Thyroid gland (tissue), 4 donors: ENCODE data around the gene NT5DC1. TPM values are rescaled to one million over a fixed set of nuclear protein-coding genes. Genes with fewer than 3 reads are reported as not detected.
A peak's percentile ranks its signal among the peaks of the same experiment; 100 is the strongest.

Experiments used
- DNase-seq, 2 donors: peaks; one replicate each; pipeline ENCODE4 v3.0.0-alpha.2; 2019
- H3K27ac ChIP-seq, 3 donors: fragments of 200-600 bp; sonication (generic); 1 replicate in 2 of 3; 2 replicates in 1 of 3; pipeline ENCODE4 v1.5.1; 2016 to 2019; ENCODE audit warnings: mild to moderate bottlenecking in 1 of 3, moderate library complexity in 1 of 3
- H3K27me3 ChIP-seq: fragments of 200-600 bp; sonication (generic); one replicate; pipeline ENCODE4 v1.5.1; 2019
- H3K36me3 ChIP-seq, 2 donors: fragments of 200-600 bp; sonication (generic); one replicate each; pipeline ENCODE4 v1.5.1; 2016 to 2019
- H3K4me1 ChIP-seq, 2 donors: fragments of 200-600 bp; sonication (generic); one replicate each; pipeline ENCODE4 v1.5.1; 2017 to 2019
- H3K4me3 ChIP-seq, 3 donors: fragments of 200-600 bp; sonication (generic); replicated peaks in 1 of 3; 1 replicate in 2 of 3; 2 replicates in 1 of 3; pipeline ENCODE4 v1.5.1; 2016; ENCODE audit warnings: mild to moderate bottlenecking in 1 of 3
- H3K9me3 ChIP-seq: fragments of 200-600 bp; sonication (generic); one replicate; pipeline ENCODE4 v1.5.1; 2017
- CTCF ChIP-seq, 6 experiments: fragments of 200-600 bp in 3 of 6; fragments of 450-650 bp in 3 of 6; sonication (generic) in 3 of 6; IDR thresholded peaks; one replicate each; pipeline ENCODE4 v1.5.1; 2016 to 2019; ENCODE audit warnings: antibody characterized with exemption in 6 of 6, mild to moderate bottlenecking in 2 of 6, inconsistent platforms in 1 of 6, moderate library complexity in 1 of 6
- POLR2A ChIP-seq, 2 donors: fragments of 450-650 bp; IDR thresholded peaks; one replicate each; pipeline ENCODE4 v1.6.1; 2017; ENCODE audit warnings: antibody characterized with exemption in 2 of 2, mild to moderate bottlenecking in 2 of 2, moderate library complexity in 1 of 2
- WGBS, 2 donors: methylation state at CpG; one replicate each; pipeline ENCODE4 v1.1.5; 2017; 5-methylcytosine and 5-hydroxymethylcytosine counted together
- intact Hi-C: fragments of 100-400 bp; cut with DNase I; formaldehyde crosslinking; loops from one replicate; pipeline ENCODE4 v1.15.1; 2023
- total RNA-seq, 4 donors: library from RNA; depleted of rRNA; stranded (reverse); fragments of >200 nt; gene quantifications; one replicate each; pipeline ENCODE4 v1.2.3, GENCODE V29; 2016

NT5DC1 gene
- total RNA-seq, 4 donors from 2014 or later, result 17.5 to 35.7 (median 22.1) TPM

- H3K4me1 ChIP-seq, result no peaks in the 10 kb centered on the region
- H3K4me3 ChIP-seq, result no peak overlapping the region
- H3K36me3 ChIP-seq, result no peaks in the 10 kb centered on the region
- TF ChIP-seq POLR2A (IDR thresholded peaks at IDR 0.05), result no peak
- no peak for TF ChIP-seq CTCF (IDR thresholded peaks at IDR 0.05)
- intact Hi-C loops, result no loop called here
- H3K27me3 ChIP-seq, result no peaks in the 10 kb centered on the region
- H3K27ac ChIP-seq, result no peak overlapping the region
- DNase-seq, result peak; percentile 37 to 46
- WGBS, 2 donors, result 76 to 80% methylated on average over 17 of the region's 17 CpGs
- H3K9me3 ChIP-seq, result no peaks in the 10 kb centered on the region
Measured at GRCh38 chr6:116229287-116229913, 128.7 kb downstream of the NT5DC1 start.

GRCh38 chr6:116234689-116235088 is 134.0 kb downstream of the NT5DC1 start:
- WGBS, 2 donors, result 81 to 88% methylated on average over 3 of the region's 3 CpGs
- no peak for TF ChIP-seq CTCF (IDR thresholded peaks at IDR 0.05)
- no peak for TF ChIP-seq POLR2A (IDR thresholded peaks at IDR 0.05)
- H3K27me3 ChIP-seq, result no peaks in the 10 kb centered on the region
- no peak overlapping the region for H3K4me3 ChIP-seq
- H3K4me1 ChIP-seq, result no peaks in the 10 kb centered on the region
- H3K36me3 ChIP-seq, result no peaks in the 10 kb centered on the region
- intact Hi-C loops, result no loop called here
- H3K9me3 ChIP-seq, result no peaks in the 10 kb centered on the region
- DNase-seq, result no peak
- H3K27ac ChIP-seq, result no peak overlapping the region

GRCh38 chr6:116238083-116238482 is 137.4 kb downstream of the NT5DC1 start:
- DNase-seq, result no peak
- Histone ChIP-seq H3K27me3 (no peaks in the 10 kb centered on the region), H3K9me3 (no peaks in the 10 kb centered on the region), H3K4me3 (no peak overlapping the region), H3K27ac (no peak overlapping the region), H3K4me1 (no peaks in the 10 kb centered on the region), H3K36me3 (no peaks in the 10 kb centered on the region)
- intact Hi-C loops, result no loop called here
- TF ChIP-seq CTCF (IDR thresholded peaks at IDR 0.05) (no peak), POLR2A (IDR thresholded peaks at IDR 0.05) (no peak)
- 96 to 97% methylated on average over 2 of the region's 2 CpGs for WGBS, 2 donors

GRCh38 chr6:116239256-116239655 is 138.6 kb downstream of the NT5DC1 start:
- no peaks in the 10 kb centered on the region for H3K9me3 ChIP-seq
- no peaks in the 10 kb centered on the region for H3K4me1 ChIP-seq
- no peak overlapping the region for H3K27ac ChIP-seq
- H3K27me3 ChIP-seq, result no peaks in the 10 kb centered on the region
- intact Hi-C loops, result no loop called here
- WGBS, 2 donors, result 93 to 97% methylated on average over 2 of the region's 2 CpGs
- no peak for TF ChIP-seq POLR2A (IDR thresholded peaks at IDR 0.05)
- no peak for TF ChIP-seq CTCF (IDR thresholded peaks at IDR 0.05)
- no peak overlapping the region for H3K4me3 ChIP-seq
- H3K36me3 ChIP-seq, result no peaks in the 10 kb centered on the region
- no peak for DNase-seq

GRCh38 chr6:116239856-116240255 is 139.2 kb downstream of the NT5DC1 start:
- WGBS, 2 donors, result 97 to 100% methylated on average over 1 of the region's 1 CpG
- no peak overlapping the region for H3K4me3 ChIP-seq

More at GRCh38 chr6:116239856-116240255, 139.2 kb downstream of the NT5DC1 start:
- intact Hi-C loops, result no loop called here
- Histone ChIP-seq H3K9me3 (no peaks in the 10 kb centered on the region), H3K27ac (no peak overlapping the region), H3K36me3 (no peaks in the 10 kb centered on the region), H3K4me1 (no peaks in the 10 kb centered on the region), H3K27me3 (no peaks in the 10 kb centered on the region)
- TF ChIP-seq POLR2A (IDR thresholded peaks at IDR 0.05) (no peak), CTCF (IDR thresholded peaks at IDR 0.05) (no peak)
- no peak for DNase-seq
